ENCODE measurements around the gene SLC7A1.

Gene SLC7A1

GRCh38 chr13:29550430-29550988, 45.0 kb downstream of the SLC7A1 start:
- no peak for DNase-seq

- no peak for DNase-seq
Observed at GRCh38 chr13:29548722-29549121, 46.8 kb downstream of the SLC7A1 start.

GRCh38 chr13:29547153-29547552, 48.3 kb downstream of the SLC7A1 start:
- DNase-seq, result no peak

- DNase-seq, result no peak
Observed at GRCh38 chr13:29546662-29547061, 48.8 kb downstream of the SLC7A1 start.

GRCh38 chr13:29545988-29546387, 49.5 kb downstream of the SLC7A1 start:
- no peak for DNase-seq

- no peak for DNase-seq
Observed at GRCh38 chr13:29543230-29544215, 52.0 kb downstream of the SLC7A1 start.

- no peak for DNase-seq
Observed at GRCh38 chr13:29542381-29542780, 53.1 kb downstream of the SLC7A1 start.

GRCh38 chr13:29541400-29541799, 54.1 kb downstream of the SLC7A1 start:
- no peak for DNase-seq

GRCh38 chr13:29540799-29541198, 54.7 kb downstream of the SLC7A1 start:
- no peak for DNase-seq

GRCh38 chr13:29540334-29540733, 55.2 kb downstream of the SLC7A1 start:
- DNase-seq, result no peak

- DNase-seq, result peak in 1 of 2 donors; percentile 32
Observed at GRCh38 chr13:29539856-29540255, 55.6 kb downstream of the SLC7A1 start.

- DNase-seq, result no peak
Observed at GRCh38 chr13:29538652-29539040, 56.8 kb downstream of the SLC7A1 start.

GRCh38 chr13:29537736-29538651, 57.5 kb downstream of the SLC7A1 start:
- no peak for DNase-seq

- no peak for DNase-seq
Observed at GRCh38 chr13:29536853-29537252, 58.6 kb downstream of the SLC7A1 start.

- DNase-seq, result no peak
Observed at GRCh38 chr13:29535663-29536655, 59.5 kb downstream of the SLC7A1 start.

- no peak for DNase-seq
Observed at GRCh38 chr13:29534083-29534482, 61.4 kb downstream of the SLC7A1 start.

GRCh38 chr13:29532821-29533220, 62.7 kb downstream of the SLC7A1 start:
- no peak for DNase-seq

GRCh38 chr13:29532116-29532515, 63.4 kb downstream of the SLC7A1 start:
- DNase-seq, result no peak

GRCh38 chr13:29530901-29531300, 64.6 kb downstream of the SLC7A1 start:
- DNase-seq, result no peak

GRCh38 chr13:29529754-29530153, 65.7 kb downstream of the SLC7A1 start:
- no peak for DNase-seq

- no peak for DNase-seq
Observed at GRCh38 chr13:29527916-29528315, 67.6 kb downstream of the SLC7A1 start.

GRCh38 chr13:29527511-29527910, 68.0 kb downstream of the SLC7A1 start:
- no peak for DNase-seq

All from hippocampal formation (tissue), 2 donors.